Right renal pelvis (tissue), 4 donors: Measurements from ENCODE around the gene ALPG. TPM values are rescaled to one million over a fixed set of nuclear protein-coding genes. Genes with fewer than 3 reads are reported as not detected.
"Not testable (repeated sequence)": the region's sequence is repeated elsewhere in the genome, so short reads cannot be mapped to it uniquely, and the experiment has no call there.

Experiments used
- DNase-seq, 4 donors: peaks; one replicate each; pipeline ENCODE4 v3.0.0-alpha.2; 2013; ENCODE audit warnings: low read depth in 4 of 4, low spot score in 3 of 4, missing footprints in 1 of 4
- polyA plus RNA-seq, 4 donors: library from polyadenylated mRNA; unstranded; fragments of 120-200 nt; gene quantifications; one replicate each; pipeline ENCODE4 v1.2.1, GENCODE V29; 2013; ENCODE audit not compliant: insufficient read length in 4 of 4

The ALPG gene
- polyA plus RNA-seq, 4 donors, result 0.04 TPM; not detected in 3

DNA sequence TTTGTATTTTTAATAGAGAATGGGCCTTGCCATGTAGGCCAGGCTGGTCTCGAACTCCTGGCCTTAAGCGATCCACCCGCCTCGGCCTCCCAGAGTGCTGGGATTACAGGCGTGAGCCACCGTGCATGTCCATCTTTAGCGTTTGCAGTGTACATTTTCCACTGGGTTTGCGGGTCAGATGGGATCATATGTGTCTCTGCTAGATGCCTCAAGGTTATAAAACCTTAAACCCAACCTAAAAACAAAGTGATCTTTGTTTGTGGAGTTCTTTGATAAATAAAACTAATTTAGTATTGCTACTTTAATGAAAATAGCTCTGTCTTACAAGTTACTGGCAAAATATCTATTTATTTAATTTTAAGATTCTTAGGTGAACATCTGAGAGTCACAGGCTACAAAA lies 13.1 kb upstream of the ALPG start:
- no peak for DNase-seq

DNA sequence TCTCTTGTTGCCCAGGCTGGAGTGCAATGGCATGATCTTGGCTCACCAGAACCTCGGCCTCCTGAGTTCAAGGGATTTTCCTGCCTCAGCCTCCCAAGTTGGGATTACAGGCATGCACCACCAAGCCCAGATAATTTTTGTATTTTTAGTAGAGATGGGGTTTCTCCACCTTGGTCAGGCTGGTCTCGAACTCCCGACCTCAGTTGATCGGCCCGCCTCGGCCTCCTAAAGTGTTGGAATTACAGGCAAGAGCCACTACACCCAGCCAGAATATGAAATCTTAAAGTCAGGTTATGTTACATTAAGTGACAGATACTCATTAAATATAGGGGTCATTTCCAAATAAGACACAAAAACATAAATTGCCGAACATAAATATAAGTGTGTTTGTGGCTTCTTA lies 12.2 kb upstream of the ALPG start:
- DNase-seq, result not testable (repeated sequence)

DNA sequence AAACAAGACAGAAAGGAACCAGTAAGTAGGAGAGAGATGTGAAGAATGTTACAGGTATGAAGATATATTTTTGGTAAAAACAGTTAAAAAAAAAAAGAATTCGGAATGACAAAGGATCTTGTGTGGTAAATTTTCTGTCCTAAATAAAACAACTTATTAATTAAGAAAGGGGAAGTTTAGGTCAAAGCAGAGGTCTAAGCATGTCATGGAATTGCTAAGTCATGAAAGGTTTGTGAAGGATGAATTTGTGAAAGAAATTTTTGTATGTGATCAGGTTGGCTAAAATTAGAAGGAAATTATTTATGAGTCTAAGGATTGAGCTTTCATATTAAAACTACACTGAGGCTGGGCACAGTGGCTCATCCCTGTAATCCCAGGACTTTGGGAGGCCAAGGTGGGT lies 11.1 kb upstream of the ALPG start:
- DNase-seq, result no peak

DNA sequence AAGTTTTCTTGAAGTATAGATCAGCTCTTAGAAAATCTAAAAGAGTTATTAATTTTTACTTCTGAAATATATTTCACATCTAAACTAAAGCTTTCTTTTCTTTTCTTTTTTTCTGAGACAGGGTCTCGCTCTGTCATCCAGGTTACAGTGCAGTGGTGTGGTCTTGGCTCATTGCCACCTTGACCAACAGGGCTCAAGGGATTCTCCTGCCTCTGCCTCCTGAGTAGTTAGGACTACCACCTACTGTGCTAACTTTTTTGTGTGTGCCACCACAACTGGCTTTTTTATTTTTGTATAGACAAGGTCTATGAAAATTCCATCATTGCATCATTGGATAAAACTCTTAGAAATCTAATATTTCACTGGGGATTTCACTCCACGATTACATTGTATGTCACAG lies 10.0 kb upstream of the ALPG start:
- DNase-seq, result no peak

GRCh38 chr2:232398293-232399034 lies 8.2 kb upstream of the ALPG start:
- no peak for DNase-seq

DNA sequence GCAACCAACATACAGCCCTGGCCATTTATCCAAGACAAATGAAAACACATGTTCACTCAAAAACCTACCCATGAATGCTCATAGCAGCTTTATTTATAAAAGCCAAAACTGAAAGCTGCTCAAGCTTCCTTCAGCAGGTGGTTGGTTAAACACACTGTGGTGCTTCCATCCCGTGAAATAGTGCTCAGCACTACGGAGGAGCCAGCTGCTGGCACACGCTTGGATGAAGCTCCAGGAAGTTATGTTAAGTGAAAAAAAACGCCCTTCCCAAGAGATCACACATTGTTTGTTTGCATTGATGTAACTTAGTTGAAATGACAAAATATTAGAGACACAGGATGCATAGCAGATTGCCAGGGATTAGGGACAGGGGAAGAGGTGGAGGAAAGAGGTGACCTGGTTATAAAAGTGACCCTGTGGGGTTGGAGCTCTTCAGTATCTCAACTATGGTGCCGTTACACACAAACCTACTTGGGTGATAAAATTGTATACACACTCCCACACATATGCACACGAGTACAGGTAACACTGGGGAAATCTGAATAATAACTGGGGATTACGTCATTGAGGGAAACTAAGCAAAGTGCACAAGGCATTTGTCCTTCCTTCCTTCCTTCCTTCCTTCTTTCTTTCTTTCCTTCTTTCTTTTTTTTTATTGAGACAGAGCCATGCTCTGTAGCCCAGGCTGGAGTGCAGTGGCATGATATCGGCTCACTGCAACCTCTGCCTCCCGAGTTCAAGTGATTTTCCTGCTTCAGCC lies 6.2 kb upstream of the ALPG start:
- no peak for DNase-seq

DNA sequence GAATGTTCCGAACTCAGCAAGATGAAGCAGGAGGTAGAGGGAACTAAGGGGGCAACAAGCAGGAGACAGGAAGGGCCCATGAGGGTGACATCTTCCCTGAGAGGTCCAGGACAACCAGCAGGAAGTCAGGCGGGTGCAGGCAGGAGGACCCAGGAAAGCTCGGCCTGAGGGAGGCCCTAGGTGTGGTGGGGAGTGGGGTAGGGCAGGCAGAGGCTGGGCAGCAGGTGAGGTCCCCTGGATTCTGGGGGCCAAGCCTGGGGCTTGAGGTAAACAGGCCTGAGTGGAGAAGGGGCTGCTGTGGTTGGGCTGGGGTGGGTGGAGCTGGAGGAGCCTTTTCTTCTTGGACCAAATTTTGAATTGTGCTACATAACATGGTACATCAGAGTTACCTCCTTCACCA lies 4.1 kb upstream of the ALPG start:
- no peak for DNase-seq

DNA sequence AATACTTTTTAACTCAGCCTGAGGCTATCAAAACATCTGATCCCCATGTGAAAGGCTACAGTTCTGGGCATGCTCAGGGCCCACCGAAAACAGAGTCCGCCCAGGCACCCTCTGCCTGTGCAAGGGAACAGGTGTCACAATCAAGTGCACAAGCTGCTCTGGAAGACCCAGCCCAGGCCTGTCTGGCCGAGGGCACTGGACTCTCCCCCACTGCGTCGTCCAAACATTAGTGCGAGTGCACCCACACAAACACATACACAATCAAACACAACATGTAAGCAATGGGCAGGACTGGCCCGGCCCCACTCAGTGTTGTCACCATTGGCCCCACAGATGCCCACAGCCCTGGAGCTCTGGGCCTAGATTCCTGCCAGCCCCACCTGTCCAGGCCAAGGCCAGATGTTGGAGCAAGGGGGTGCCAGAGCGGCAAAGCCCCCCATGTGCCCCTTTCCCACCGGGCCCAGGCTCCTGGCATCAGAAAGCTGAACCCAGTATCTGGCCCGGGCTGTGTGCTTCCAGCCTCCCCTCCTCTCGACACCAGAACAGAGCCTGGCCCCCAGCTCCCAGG lies 617 bp upstream of the ALPG start:
- no peak for DNase-seq

DNA sequence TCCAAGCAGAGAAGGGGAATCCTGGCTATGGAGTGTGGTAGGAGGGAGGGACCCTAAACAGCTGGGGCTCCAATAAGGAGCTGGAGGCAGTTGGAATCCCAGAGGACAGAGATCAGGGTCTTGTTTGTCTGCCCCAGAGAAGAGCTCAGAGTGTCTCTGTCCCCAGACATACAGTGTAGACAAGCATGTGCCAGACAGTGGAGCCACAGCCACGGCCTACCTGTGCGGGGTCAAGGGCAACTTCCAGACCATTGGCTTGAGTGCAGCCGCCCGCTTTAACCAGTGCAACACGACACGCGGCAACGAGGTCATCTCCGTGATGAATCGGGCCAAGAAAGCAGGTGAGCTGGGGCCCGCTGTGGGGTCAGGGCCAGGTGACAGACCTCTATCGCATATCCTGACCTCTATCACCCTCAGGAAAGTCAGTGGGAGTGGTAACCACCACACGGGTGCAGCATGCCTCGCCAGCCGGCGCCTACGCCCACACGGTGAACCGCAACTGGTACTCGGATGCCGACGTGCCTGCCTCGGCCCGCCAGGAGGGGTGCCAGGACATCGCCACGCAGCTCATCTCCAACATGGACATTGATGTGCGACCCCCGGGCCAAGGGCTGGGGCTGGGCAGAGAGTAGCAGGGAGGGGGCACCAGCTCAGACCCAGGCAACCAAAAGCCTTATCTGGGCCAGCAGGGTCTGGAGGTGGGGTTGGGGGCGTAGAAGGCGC lies 945 bp downstream of the ALPG start:
- DNase-seq, result not testable (repeated sequence)

DNA sequence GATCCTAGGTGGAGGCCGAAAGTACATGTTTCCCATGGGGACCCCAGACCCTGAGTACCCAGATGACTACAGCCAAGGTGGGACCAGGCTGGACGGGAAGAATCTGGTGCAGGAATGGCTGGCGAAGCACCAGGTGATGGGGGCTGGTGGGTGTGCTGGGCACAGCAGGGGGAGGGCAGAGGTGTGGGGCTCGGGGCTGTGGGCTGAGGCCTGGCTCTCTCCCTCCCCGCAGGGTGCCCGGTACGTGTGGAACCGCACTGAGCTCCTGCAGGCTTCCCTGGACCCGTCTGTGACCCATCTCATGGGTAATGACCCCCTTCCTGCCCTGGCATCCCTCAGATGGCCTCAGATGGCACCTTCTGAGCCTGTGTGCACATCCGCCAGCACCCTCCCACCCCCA lies 1.6 kb downstream of the ALPG start:
- DNase-seq, result not testable (repeated sequence)

DNA sequence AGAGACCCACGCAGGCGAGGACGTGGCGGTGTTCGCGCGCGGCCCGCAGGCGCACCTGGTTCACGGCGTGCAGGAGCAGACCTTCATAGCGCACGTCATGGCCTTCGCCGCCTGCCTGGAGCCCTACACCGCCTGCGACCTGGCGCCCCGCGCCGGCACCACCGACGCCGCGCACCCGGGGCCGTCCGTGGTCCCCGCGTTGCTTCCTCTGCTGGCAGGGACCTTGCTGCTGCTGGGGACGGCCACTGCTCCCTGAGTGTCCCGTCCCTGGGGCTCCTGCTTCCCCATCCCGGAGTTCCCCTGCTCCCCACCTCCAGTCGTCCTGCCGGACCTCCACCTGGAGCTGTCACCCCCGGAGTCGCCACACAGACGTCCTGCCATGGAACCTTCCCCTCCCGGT lies 3.0 kb downstream of the ALPG start:
- not testable (repeated sequence) for DNase-seq

GRCh38 chr2:232410238-232410900 lies 3.7 kb downstream of the ALPG start:
- no peak for DNase-seq

DNA sequence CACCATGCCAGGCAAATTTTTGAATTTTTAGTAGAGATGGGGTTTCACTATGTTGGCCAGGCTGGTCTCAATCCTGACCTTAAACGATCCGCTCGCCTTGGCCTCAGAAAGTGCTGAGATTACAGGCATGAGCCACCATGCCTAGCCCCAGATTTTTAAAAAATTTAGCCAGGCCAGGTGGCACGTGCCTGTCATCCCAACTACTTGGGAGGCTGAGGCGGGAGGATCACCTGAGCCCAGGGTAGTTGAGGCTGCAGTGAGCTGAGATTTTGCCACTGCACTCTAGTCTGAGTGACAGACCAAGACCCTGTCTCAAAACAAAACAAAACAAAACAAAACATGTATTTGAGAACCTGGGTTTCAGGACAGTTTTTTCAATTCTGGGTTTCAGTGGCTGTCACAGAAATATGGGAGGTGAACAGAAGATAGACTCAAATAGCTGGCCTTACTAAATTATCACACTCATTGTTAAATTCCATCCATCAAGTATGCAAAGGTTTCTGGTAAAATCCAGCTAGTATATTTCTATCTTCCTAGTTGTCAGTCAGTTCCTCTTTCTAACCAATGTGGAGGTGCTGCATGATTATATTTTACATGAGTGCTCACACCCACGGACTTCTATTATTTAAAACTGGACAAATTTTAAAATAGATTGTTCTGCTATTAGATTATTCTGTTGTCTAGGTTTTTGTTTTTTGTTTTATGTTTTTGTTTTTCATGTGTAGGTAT lies 5.4 kb downstream of the ALPG start:
- DNase-seq, result no peak

DNA sequence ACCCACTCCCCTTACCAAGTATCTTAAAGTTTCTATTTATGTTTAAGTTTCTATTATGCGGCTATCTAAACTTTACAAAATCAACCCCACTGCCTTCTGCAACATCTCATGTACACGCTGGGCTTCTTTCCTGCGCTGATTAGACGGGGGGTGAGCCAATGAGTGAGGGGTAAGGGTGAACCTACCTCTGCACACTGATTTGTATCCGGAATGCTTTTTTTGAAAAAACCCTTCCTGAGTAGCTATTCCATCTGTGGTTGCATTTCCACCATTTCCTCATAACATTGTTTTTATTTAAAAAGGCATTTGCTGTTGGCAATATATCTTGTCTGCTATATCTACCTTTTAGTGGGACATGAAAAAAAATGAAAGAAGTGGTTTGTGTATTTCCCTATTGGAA lies 6.3 kb downstream of the ALPG start:
- no peak for DNase-seq

GRCh38 chr2:232415138-232415690 lies 8.6 kb downstream of the ALPG start:
- DNase-seq, result no peak

DNA sequence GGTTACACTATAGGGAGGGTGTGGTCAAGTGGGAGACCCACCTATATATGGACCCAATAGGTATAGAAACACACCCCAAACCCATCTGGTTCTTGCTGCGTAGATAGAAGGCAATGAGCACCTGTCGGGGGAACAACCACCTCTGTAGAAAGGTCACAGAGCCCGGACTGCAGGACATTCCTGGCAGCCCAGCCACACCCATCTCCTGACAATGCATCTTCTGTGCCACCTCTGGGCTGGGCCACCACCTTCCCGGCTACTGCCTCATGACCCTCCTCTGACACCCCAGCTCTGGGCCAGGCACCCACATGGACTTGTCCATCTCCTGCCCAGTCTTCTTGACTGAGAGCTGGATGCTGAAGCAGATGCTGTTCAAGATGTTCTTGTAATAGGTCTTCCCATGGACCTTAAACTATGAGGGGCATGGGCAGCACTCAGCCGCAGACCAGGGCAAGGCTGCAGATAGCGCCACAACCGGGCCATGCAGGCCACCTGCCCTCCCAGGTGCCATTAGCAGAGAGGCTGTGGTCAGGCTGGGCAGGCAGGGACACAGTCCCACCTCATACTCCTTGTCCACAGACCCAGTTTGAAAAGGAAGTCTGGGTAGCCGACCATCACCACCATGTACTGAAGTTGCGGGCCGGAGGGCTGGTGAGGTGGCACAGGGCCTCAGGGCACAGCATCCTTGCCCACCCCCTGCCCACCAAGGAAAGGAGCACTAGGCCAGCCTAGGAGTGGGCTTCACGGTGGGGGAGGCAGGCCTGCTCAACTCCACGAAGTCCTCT lies 9.3 kb downstream of the ALPG start:
- DNase-seq, result no peak

DNA sequence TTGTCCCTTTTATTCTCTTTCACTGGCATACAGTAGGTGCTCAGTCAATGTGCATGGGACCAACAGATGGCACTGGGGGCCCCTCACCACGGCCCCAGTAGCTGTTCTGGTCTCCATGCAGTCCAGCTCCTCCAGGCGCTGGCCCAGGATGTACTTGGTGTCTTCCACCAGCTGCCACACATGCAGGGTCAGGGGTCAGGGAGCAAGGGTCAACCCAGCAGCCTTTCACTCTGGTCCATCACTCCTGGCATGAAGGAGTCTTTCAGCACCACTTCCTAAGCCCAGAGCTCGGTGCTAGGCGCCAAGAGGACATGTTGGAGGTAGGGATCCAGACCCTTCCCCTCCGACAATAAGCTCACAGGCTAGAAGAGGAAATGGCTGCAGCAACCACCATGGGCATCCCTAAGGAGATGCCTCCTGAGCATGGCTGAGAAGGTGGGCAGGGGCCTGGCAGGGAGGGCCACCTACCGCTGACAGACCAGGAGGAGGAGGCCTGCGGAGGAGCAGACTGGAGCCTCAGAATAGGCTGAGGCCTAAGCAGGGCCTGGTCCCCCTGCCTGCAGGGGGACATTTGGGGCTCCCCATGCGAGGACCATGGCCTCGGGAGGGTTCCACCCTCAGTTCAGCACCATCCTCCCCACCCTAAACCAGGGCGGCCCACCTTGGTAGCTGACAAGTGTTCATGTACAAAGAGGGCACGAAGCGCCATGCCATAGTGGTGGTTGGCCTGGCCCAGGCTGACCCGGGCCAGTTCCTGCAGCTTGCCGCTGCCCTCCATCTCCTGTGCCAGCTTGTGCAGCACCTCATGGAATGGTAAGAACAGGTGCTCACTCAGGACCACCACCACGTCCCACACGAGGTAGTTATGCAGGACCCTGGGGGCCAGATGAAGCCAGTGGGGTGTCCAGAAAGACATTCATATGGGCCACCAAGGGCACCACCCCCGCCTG lies 10.2 kb downstream of the ALPG start:
- no peak for DNase-seq

DNA sequence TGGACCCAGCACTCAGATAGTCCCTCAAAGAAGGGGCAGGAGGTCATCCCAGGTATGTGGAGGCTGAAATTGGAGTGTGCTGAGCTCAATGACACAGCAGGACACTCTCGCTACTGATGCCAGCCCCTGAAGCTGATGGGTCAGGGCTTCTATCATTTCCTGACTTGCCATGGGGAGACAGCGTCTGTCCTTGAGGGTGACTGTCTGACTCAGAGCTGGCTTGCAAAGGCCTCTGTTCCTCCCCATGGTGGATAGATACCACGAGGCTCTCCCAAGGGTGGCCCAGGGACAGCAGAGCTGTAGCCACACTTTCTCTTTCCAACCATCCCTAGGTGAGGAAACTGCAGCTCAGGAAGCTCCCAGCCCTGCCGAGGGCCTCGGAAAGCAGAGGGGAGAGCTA lies 10.8 kb downstream of the ALPG start:
- no peak for DNase-seq
